PC-9 (cell line): Measurements from ENCODE around the gene FGF10.

Source experiments
- CTCF ChIP-seq: fragments of 200-600 bp; sonication (generic); conservative IDR thresholded peaks from 2 replicates; pipeline ENCODE4 v1.6.1; 2017; ENCODE audit warnings: mixed run types, antibody characterized with exemption, mild to moderate bottlenecking, moderate library complexity
- EZH2 ChIP-seq: fragments of 200-600 bp; sonication (generic); IDR thresholded peaks from 2 replicates; pipeline ENCODE4 v1.8.0; 2017; ENCODE audit warnings: antibody characterized with exemption, low read depth

DNA sequence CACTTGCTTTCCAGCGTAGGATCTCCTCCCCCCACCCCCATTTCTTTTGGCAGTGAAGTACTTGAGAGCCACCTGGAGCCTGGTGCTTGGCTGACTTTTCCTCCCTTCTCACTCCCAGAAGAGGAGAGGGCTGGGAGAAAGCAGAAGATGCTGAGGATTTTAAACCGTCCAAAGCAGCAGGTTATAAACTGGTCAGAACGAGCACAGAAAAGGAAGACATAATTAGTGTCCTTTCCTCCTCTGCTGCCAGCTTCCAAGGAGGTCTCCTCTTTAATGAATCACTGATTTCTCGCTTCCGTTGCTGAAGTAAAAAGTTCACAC, 563 bp upstream of the FGF10 start:
- TF ChIP-seq CTCF (no peak), EZH2 (no peak)
